SK-N-SH treated with all-trans-retinoic acid at 6 μM for 48 hours (cell line): ENCODE data around the gene RFX4.
A peak's percentile ranks its signal among the peaks of the same experiment; 100 is the strongest.
"Not testable (repeated sequence)": the region's sequence is repeated elsewhere in the genome, so short reads cannot be mapped to it uniquely, and the experiment has no call there.

Source experiments
- ATAC-seq: fragments of 200-7000 bp; cut with Tn5 transposase; 3 replicates; pipeline ENCODE4 v1.9.1; 2020; ENCODE audit warnings: mild to moderate bottlenecking, moderate library complexity
- ARNTL ChIP-seq: fragments of 450-650 bp; formaldehyde crosslinking; IDR thresholded peaks from 2 replicates; pipeline ENCODE4 v1.5.0; 2020; ENCODE audit warnings: low read depth, mild to moderate bottlenecking, moderate library complexity, borderline replicate concordance
- BACH2 ChIP-seq: fragments of 250-450 bp; sonication (Bioruptor Pico); IDR thresholded peaks from 2 replicates; pipeline ENCODE4 v1.9.0; 2021; ENCODE audit warnings: mild to moderate bottlenecking, borderline replicate concordance
- ESRRG ChIP-seq: fragments of 250-450 bp; sonication (Bioruptor Pico); IDR thresholded peaks from 2 replicates; pipeline ENCODE4 v1.6.1; 2021; ENCODE audit warnings: mild to moderate bottlenecking
- GLIS3 ChIP-seq: fragments of 250-450 bp; sonication (Bioruptor Pico); IDR thresholded peaks from 2 replicates; pipeline ENCODE4 v1.5.0; 2020; ENCODE audit warnings: mild to moderate bottlenecking, moderate library complexity
- ISL1 ChIP-seq: fragments of 250-450 bp; sonication (Bioruptor Pico); IDR thresholded peaks from 2 replicates; pipeline ENCODE4 v2.1.2; 2022; ENCODE audit warnings: mild to moderate bottlenecking, moderate library complexity
- OSR1 ChIP-seq: fragments of 250-450 bp; sonication (Bioruptor Pico); IDR thresholded peaks from 2 replicates; pipeline ENCODE4 v1.8.0; 2022; ENCODE audit warnings: moderate library complexity, mild to moderate bottlenecking, inconsistent platforms
- PPARA ChIP-seq: fragments of 250-450 bp; sonication (Bioruptor Pico); IDR thresholded peaks from 2 replicates; pipeline ENCODE4 v1.5.0; 2020; ENCODE audit warnings: mild to moderate bottlenecking, borderline replicate concordance
- RARB ChIP-seq: fragments of 250-450 bp; sonication (Bioruptor Pico); IDR thresholded peaks from 2 replicates; pipeline ENCODE4 v1.8.0; 2021; ENCODE audit warnings: mild to moderate bottlenecking, moderate library complexity
- SNAI2 ChIP-seq: fragments of 250-450 bp; sonication (Bioruptor Pico); IDR thresholded peaks from 2 replicates; pipeline ENCODE4 v1.5.0; 2020; ENCODE audit warnings: mild to moderate bottlenecking, moderate library complexity
- TCF4 ChIP-seq: fragments of 250-450 bp; sonication (Bioruptor Pico); IDR thresholded peaks from 2 replicates; pipeline ENCODE4 v1.8.0; 2021; ENCODE audit warnings: mild to moderate bottlenecking, moderate library complexity, borderline replicate concordance
- TOX ChIP-seq: fragments of 250-450 bp; sonication (Bioruptor Pico); IDR thresholded peaks from 2 replicates; pipeline ENCODE4 v1.8.0; 2021; ENCODE audit warnings: mild to moderate bottlenecking, moderate library complexity, borderline replicate concordance
- ZC3H10 ChIP-seq: fragments of 250-450 bp; sonication (Bioruptor Pico); IDR thresholded peaks from 2 replicates; pipeline ENCODE4 v1.5.1; 2021; ENCODE audit warnings: mild to moderate bottlenecking, moderate library complexity
- ZFP3 ChIP-seq: fragments of 250-450 bp; sonication (Bioruptor Pico); IDR thresholded peaks from 2 replicates; pipeline ENCODE4 v1.5.0; 2020; ENCODE audit warnings: mild to moderate bottlenecking, moderate library complexity
- ZFP30 ChIP-seq: fragments of 450-650 bp; formaldehyde crosslinking; IDR thresholded peaks from 2 replicates; pipeline ENCODE4 v1.5.0; 2022; ENCODE audit warnings: mild to moderate bottlenecking, moderate library complexity
- ZNF565 ChIP-seq: fragments of 450-650 bp; formaldehyde crosslinking; conservative IDR thresholded peaks from 2 replicates; pipeline ENCODE4 v1.5.0; 2020; ENCODE audit warnings: low read depth, mild to moderate bottlenecking, moderate library complexity
- ZNF70 ChIP-seq: fragments of 450-650 bp; formaldehyde crosslinking; IDR thresholded peaks from 2 replicates; pipeline ENCODE4 v1.5.0; 2020; ENCODE audit warnings: mild to moderate bottlenecking, moderate library complexity
- TF ChIP-seq, protein P1 (sequence below): fragments of 250-450 bp; sonication (Bioruptor Pico); IDR thresholded peaks from 2 replicates; pipeline ENCODE4 v1.5.1; 2020; ENCODE audit warnings: low read depth, mild to moderate bottlenecking, moderate library complexity
- TF ChIP-seq, protein P2 (sequence below): fragments of 250-450 bp; sonication (Bioruptor Pico); IDR thresholded peaks from 2 replicates; pipeline ENCODE4 v1.8.0; 2020; ENCODE audit warnings: mild to moderate bottlenecking, moderate library complexity, borderline replicate concordance
- TF ChIP-seq, protein P3 (sequence below): fragments of 250-450 bp; sonication (Bioruptor Pico); IDR thresholded peaks from 2 replicates; pipeline ENCODE4 v1.5.1; 2021; ENCODE audit warnings: mild to moderate bottlenecking, moderate library complexity

RFX4 gene

DNA sequence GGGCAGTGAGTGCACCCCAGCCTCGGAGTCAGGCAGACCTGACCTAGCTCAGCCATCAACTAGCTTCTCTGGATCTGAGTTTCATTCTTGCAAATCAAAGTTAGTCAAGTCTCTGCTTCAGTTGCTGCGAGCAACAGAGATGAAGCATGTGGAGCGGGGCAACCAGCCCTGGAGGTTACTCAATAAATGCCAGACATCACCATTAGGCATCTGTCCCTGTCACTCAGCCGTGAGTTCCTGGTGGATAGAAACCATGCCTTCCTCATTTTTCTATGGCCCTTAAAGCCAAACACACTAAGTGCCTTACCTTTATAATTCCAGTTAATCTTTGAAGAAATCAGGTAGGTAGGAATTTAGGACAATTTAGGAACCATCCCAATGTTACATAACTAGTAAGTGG, 19.3 kb downstream of the RFX4 start:
- TF ChIP-seq, protein P1, sequence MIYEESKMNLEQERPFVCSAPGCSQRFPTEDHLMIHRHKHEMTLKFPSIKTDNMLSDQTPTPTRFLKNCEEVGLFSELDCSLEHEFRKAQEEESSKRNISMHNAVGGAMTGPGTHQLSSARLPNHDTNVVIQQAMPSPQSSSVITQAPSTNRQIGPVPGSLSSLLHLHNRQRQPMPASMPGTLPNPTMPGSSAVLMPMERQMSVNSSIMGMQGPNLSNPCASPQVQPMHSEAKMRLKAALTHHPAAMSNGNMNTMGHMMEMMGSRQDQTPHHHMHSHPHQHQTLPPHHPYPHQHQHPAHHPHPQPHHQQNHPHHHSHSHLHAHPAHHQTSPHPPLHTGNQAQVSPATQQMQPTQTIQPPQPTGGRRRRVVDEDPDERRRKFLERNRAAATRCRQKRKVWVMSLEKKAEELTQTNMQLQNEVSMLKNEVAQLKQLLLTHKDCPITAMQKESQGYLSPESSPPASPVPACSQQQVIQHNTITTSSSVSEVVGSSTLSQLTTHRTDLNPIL (CRISPR knock-in tag), result no peak
- TF ChIP-seq ZFP3, result no peak
- no peak for TF ChIP-seq SNAI2 (CRISPR knock-in tag)
- no peak for TF ChIP-seq ZNF70 (CRISPR knock-in tag)
- no peak for TF ChIP-seq ARNTL
- TF ChIP-seq, protein P2, sequence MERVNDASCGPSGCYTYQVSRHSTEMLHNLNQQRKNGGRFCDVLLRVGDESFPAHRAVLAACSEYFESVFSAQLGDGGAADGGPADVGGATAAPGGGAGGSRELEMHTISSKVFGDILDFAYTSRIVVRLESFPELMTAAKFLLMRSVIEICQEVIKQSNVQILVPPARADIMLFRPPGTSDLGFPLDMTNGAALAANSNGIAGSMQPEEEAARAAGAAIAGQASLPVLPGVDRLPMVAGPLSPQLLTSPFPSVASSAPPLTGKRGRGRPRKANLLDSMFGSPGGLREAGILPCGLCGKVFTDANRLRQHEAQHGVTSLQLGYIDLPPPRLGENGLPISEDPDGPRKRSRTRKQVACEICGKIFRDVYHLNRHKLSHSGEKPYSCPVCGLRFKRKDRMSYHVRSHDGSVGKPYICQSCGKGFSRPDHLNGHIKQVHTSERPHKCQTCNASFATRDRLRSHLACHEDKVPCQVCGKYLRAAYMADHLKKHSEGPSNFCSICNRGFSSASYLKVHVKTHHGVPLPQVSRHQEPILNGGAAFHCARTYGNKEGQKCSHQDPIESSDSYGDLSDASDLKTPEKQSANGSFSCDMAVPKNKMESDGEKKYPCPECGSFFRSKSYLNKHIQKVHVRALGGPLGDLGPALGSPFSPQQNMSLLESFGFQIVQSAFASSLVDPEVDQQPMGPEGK (CRISPR knock-in tag), result no peak
- no peak for TF ChIP-seq BACH2 (CRISPR knock-in tag)
- ATAC-seq, result no peak

DNA sequence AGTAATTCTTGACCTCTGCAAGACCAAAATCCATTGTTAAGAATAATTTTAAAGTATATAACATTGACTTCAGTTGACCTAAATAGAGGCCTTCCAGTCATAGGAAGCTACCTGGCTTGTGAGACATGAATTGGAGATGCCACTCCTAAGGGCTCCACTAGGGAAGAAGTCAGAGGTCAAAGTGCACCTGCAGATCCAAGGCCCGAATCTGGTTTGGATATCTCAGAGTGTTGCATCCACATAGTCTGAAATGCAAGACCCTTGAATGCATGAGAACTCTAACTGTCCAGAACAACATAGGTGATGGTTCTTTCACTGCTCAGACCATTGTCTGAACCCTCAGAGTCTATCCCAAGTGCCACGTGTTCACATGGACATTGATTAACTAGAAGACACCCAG, 22.4 kb downstream of the RFX4 start:
- no peak for ATAC-seq
- TF ChIP-seq TOX (CRISPR knock-in tag) (no peak), ISL1 (no peak)
- TF ChIP-seq, all 23 proteins: peak for 0

DNA sequence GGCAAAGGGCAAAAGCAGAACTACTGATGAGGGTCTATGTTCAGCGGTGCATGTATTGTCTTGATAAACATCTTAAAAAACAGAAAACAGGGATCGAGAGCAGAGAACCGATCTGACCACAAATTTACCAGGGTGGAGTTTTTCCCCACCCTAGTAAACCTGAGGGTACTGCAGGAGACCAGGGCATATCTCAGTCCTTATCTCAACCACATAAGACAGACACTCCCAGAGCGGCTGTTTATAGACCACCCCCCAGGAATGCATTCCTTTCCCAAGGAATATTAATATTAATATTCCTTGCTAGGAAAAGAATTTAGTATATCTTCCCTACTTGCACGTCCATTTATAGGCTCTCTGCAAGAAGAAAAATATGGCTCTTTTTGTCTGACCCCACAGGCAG, 37.8 kb downstream of the RFX4 start:
- not testable (repeated sequence) for ATAC-seq

DNA sequence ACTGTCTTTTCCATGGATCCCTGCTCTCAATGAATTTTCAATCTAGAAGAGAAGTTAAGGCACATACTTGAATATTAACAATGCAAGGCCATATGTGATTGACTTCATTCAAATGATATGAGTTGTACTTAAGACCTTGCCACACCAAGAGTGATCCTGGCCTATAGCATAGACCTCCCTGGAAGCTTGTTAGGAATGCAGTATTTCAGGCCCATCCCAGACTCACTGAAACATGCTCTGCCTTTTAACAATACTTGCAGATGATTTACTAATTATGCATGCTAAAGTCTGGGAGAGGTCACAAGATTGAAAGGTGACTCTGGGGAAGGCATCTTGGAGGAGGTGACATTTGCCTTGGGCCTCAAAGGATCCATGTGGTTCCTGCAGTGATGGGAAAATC, 43.2 kb downstream of the RFX4 start:
- ATAC-seq, result no peak
- TF ChIP-seq, protein P3, sequence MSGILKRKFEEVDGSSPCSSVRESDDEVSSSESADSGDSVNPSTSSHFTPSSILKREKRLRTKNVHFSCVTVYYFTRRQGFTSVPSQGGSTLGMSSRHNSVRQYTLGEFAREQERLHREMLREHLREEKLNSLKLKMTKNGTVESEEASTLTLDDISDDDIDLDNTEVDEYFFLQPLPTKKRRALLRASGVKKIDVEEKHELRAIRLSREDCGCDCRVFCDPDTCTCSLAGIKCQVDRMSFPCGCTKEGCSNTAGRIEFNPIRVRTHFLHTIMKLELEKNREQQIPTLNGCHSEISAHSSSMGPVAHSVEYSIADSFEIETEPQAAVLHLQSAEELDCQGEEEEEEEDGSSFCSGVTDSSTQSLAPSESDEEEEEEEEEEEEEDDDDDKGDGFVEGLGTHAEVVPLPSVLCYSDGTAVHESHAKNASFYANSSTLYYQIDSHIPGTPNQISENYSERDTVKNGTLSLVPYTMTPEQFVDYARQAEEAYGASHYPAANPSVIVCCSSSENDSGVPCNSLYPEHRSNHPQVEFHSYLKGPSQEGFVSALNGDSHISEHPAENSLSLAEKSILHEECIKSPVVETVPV, result no peak
- no peak for TF ChIP-seq BACH2 (CRISPR knock-in tag)

DNA sequence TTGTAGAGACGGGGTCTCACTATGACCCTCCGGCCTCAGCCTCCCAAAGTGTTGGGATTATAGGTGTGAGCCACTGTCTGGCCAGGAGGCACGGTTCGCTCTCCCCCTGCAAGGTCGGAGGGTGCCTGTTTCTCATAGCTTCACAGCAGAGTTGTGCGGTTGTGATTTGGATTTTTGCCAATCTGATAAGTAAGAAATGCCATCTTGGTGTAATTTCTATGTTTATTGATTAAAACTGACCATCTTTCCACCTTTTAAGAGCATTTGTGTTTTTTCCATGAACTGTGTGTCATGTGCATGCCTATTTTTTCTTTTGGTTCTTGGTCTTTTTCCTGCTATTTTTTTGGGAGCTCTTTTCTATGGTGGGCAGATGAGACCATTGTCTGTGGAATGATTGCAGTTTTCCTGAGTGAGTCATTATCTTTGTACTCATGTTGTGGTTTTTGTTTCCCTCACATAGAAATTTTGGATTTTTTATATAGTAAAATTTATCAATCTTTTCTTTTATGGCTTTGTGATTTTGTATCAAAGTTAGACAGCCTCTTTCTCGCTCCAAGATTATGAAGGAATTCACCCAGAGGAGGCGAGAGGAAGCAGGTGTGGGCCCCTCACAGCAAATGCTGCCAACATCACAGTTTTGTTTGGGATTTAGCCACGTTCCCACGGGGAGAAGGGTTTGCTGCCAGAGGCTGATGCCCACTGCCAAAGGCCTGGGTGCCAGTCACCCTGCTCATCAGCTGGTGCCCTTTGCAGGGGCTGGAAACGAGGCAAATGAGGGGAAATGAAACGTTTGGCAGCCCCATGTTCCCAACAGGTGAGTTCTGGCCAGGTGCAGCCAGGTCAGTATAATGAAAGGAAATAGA, 47.2 kb downstream of the RFX4 start:
- TF ChIP-seq, protein P3, result no peak
- TF ChIP-seq ZNF565 (CRISPR knock-in tag) (no peak), ZFP3 (no peak), ZC3H10 (CRISPR knock-in tag) (no peak), RARB (no peak), TCF4 (CRISPR knock-in tag) (no peak)
- peak; percentile 74 for ATAC-seq

DNA sequence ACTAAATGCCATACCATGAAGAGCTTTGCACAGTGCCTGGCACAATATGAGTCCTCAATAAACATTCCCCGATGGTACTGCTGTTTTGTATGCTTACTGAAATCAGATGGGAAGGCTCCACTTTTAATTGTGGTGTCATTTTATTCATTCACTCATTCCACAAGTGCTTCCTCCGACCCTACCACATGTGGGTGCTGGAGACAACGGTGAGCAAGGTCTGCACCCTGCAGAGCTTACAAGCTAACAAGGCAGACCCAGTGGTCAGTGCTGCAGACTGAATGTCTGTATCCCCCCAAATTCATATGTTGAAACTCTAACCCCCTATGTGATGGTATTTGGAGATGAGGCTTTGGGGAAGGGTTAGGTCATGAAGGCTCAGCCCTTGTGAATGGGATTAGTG, 48.3 kb downstream of the RFX4 start:
- ATAC-seq, result no peak
- TF ChIP-seq OSR1 (CRISPR knock-in tag), result no peak
- TF ChIP-seq ZNF70 (CRISPR knock-in tag), result no peak
- TF ChIP-seq ZFP30 (CRISPR knock-in tag), result no peak
- no peak for TF ChIP-seq GLIS3 (CRISPR knock-in tag)
- no peak for TF ChIP-seq ARNTL
- no peak for TF ChIP-seq PPARA (CRISPR knock-in tag)
- TF ChIP-seq ESRRG (CRISPR knock-in tag), result no peak
- TF ChIP-seq, protein P1 (CRISPR knock-in tag), result no peak
- no peak for TF ChIP-seq ISL1
- TF ChIP-seq BACH2 (CRISPR knock-in tag), result no peak
- TF ChIP-seq, protein P2 (CRISPR knock-in tag), result no peak
- TF ChIP-seq, protein P3, result no peak
- TF ChIP-seq ZFP3, result no peak
